Activated CD4-positive, alpha-beta T cell treated with anti-CD3 and anti-CD28 coated beads, Interleukin-2, amount 50 U/mL, for 48 hours (primary cell): ENCODE results near the gene BTBD3.

Source experiments
- DNase-seq, 2 experiments: peaks; one replicate each; pipeline ENCODE4 v3.0.0-alpha.2; 2020

BTBD3 gene

DNA sequence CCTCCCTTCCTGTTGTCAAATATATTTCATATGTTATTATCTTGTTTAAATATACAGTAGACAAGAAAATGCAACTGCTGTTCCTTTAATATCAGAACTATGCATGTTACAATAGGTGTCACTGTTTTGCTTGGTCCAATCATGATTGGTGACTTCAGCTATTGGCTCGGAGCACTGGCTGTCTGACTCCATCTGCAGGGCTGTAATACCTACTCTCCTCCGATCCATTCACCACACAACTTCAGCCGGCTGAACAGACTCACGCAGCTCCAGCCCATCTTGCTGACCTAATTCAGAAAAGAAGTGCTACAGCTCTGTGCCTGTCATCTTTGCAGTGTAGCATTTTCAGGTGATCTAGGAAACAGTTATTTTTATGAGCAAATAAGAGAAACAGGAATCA is at the start of gene BTBD3:
Gene BTBD3, plus strand, starts transcription at position 231 of the 400 bp plus-strand sequence. CDS start 383 bp downstream, outside the sequence.
- DNase-seq, result no peak

DNA sequence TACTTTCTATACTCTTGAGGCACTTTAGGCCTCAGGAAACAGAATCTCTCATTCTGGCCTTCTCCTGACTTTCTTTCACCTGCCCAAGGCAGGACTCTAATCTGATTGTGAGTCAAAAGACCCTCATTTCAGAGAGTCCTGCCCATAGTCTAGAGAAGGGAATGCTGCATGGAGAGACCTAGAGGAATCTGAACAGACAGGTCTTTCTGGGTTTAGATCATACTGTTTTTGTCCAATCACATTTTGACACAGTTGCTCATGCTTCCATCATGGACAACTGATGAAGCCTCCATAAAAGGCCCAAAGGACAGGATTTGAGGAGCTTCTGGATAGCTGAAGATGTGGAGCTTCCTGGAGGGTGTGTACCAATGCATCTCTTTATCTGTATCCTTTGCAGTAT is 48.1 kb upstream of the BTBD3 start:
- no peak for DNase-seq

DNA sequence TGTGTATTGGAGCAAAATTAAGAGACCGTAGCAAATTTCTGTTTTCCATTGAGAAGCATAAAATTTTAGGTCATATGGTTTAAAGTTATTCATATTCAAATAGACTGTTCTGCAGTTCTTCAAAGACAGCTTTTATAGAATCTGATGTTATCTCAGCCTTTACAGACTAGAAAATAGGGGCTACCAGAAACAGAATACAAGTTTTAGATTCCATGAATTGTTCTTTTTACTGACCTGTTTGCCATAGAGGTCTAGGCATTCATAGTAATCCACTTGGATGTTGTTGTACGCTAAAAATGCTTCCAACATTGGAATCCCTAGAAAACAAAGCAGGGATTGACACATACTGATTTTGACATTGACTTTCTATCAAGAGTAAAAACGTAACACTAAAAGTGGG is 47.3 kb upstream of the BTBD3 start:
- DNase-seq, result no peak

DNA sequence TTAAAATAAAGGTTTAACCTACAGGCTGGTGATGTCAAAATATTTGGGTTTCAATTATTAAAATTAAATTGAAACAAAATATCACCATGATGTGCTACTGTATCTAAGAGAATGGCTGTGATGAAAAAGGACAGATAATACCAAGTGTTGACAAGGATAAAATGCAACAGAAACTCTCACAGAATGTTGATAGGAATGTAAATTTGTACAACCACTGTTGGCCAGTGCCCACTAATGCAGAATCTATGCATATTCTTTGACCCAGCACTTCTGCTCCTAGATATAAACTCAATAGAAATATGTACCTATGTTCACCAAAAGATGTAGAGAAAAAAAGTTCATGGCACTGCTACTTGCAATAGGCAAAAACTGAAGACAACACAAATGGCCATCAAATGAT is 41.1 kb upstream of the BTBD3 start:
- no peak for DNase-seq

DNA sequence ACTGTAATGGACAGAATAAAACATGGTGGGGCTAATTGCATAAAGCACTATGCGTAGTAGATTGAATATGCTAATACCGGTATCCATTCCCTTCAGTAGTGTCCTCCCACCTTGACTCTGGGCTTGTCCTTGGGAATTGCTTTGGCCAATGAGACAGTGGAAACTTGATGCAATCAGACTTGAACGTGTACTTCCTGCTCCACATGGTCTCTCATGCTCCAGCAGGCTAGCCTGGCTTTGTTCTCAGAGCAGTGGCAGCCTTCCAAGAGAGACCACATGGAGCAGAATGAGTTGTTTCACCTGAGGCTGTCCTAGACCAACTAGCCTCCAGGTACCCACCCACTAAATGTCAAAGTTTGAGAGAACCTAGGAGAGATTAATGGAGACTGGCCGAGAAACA is 37.0 kb upstream of the BTBD3 start:
- DNase-seq, result no peak

DNA sequence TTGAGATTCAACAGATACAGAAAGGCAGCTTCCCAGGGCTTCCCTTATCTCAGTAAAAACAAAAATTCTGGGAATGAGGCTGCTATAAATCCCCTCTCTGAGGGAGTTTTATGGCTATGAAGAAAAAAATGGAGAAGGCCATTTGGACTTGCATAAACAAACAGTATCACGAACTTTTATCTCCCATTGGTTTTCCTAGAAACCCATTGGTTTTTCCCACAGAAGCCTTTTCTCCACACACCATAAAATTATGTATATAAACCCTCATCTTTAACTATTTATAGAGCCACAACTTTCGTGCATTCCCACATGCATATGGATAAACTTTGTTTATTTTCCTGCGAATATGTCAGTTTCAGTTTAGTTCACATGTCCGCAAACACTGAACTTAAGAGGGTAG is 36.2 kb upstream of the BTBD3 start:
- no peak for DNase-seq

DNA sequence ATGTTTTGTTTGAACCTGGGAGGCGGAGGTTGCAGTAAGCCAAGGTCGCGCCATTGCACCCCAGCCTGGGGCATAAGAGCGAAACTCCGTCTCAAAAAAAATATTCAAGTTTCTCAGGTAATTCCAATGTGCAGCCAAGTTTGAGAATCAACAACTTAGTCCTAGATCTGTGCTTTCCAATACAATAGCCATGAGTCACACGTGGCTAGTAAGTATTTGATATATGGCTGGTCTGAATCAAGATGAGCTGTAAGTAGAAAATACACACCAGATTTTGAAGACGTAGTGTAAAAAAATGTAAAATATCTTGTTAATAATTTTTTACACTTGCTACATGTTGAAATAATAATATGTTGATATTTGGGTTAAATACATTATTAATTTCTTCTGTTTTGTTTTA is 35.0 kb upstream of the BTBD3 start:
- DNase-seq, result no peak

DNA sequence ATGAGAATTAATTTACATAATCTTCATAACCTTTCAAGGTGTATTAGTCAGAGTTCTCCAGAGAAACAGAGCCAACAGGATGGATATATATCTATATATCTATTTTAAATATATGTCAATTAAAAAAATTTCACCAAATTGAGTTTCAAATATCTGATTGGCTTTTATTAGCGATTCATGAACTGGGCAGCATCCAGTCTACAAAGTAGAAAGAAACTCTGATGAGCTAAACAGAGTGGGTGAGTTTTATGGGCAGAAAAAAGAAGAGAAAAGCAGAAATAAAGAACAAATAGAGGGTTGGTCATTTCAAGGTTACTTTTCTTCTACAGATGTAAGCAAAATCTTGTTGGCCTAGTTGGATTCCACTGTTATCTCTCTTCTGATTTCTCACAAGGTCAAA is 29.0 kb upstream of the BTBD3 start:
- no peak for DNase-seq

DNA sequence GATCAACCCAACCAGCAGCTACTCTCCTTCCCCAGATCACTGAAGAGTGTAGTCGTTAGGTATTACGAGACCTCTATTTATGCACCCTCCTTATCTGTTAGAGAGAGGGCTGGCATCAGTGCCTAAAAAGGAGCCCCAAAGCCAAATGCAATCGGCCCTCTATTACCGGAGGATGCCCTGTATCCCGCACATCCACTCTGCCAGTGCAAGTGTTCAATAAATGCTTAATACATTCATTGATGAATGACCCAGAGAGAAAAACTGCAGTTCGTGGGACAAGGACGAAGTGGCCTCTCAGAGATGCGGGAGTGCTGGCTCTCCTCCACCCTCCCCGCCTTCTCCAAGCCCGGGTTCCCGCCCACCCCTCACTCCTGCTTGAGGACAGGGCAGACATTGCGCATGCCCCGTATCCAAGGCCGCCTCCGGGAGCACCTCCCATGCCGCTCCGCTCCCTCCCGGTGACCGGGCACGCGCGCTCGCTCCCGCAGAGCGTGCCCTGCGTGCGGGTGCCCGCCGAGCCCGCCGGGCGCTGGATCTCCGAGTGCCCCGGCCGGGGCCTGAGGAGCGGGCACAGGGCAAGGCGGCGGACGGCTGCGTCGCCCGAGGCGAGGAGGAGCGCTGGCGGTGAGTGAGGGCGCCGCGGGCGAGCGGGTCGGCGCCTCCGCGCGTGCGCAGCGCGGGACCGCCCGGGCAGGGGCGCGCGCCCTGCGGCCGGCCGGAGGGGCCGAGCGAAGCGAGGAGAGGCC is 27.2 kb upstream of the BTBD3 start:
- DNase-seq, result peak; percentile 52 to 64

DNA sequence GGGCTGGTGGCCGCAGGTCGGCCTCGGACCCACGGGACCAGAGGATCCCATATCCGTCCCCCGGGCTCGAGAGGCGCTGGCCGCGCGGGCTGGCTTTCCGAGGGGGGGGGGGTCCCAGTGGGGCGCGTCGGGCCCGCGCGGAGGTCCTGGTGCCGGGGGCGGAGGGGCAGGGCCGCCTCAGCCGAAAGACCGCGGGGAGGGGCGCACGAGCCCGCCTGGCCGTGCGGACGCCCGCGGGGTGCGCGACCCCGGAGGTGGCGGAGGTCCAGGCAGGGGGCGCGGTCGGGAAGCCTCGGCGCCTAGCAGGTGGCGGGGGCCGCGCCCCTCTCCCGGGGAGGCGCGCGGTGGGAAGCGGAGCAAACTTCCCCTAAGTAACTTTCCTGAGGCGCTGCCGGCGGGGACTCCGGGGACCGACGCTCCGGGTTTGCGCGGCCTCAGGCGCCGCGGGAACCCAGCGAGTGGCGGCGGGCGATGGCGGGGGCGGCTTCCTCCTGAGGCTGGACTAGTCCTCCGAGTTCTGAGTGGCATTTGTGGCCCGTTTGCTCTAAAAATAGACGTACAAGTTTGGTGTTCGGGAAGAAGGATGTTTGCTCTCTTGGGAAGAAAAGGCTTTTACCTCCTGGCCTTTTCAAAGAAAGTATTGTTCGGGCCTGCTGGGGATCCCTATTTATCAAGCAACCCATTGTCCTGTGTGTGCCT is 26.5 kb upstream of the BTBD3 start:
- peak; percentile 15 to 19 for DNase-seq

DNA sequence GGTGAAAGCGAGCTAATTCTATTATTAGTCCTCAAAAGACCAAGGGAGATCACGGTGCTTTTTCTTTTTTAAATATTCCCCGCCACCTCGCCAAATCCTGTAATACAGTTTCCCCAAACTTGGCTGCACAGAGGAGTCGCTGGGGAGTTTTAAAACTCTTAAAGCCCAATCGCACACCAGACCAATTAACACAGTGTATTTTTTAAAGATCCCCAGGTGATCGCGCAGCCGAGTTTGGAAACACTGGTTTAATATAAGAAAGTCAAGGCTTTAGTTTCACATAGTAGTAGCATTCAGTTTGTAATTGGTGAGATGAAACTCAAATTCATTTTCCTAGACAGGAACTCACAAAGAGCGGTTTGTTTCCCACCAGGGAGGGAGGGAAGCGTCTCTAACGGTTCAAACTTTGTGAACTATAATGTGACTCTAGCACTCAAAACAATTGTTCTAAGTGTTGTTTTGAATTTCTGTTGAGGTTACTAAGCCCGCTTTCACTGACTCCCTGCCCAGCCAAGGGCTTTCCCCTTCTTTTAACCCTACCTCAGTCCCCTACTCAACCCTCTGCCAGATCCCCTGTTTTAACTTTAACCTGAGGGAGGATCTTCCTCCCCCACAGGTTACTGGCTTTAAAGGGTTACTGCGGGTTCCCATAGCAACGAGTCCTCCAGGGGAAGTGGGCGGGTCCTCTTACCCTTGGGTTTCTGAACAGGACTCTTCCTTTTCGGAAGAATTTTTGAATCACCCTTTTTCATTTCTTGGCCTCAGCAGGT is 25.7 kb upstream of the BTBD3 start:
- DNase-seq, result peak; percentile 20 to 47

DNA sequence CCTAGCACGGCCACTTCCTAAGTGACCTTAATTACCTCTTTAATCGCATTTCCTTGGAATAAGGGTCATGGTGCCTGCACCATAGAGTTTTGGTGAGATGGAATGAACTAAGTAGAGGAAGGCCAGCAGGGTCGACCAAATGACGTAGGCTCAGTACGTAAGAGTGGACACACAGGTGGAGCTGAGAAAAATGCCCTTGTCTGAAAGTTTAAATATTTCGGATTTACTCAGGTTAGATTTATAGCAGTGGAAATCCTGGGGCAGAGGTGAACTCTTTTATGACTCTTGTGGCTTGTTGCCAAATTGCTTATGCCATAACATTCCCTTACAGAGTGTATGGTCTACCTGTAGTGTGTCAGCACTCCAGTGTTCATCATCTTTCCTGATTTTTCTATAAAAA is 23.6 kb upstream of the BTBD3 start:
- no peak for DNase-seq

DNA sequence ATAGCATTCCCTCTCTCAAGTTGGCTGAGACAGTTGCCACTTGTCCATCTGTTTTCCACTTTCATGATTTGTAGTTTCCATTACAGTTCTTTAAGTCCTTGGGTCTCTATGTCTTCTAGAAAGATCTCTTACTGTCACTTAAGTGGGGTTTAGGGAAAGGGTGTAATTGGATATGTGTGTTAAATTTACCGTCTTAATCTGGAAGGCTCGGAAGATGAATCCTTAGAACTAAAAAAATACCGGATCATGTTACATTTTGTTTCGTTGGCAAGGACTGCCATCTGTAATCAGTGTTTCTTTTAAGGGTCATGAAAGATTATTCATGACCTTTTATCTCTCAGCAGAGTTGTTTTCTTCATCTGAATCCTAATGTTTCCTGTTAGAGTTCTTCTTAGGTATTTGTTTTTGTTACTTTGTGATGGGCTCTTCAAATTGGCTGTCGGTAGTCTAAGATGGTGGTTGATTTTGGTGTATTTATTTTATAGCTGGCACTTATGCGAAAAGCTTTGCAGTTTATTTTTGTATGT is 21.8 kb upstream of the BTBD3 start:
- DNase-seq, result no peak

DNA sequence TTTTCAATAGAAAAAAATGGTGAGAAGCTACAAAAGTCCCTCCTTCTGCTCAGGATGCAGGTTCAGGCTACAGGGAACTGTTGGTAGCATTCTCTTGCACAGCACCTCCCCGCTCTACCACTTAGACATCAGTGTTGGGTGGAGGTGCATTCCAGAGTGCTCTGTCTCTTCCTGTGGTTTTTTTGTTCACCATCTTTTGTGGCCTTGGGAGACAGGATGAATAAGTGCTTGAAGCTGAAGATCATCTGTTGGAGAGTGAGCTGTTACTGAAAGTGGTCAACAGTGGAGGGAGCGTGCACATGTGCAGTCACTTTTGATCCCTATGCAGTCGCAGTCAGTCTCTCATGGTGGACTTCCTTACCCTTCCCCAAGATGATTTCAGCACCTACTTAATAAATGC is 16.6 kb upstream of the BTBD3 start:
- DNase-seq, result no peak

DNA sequence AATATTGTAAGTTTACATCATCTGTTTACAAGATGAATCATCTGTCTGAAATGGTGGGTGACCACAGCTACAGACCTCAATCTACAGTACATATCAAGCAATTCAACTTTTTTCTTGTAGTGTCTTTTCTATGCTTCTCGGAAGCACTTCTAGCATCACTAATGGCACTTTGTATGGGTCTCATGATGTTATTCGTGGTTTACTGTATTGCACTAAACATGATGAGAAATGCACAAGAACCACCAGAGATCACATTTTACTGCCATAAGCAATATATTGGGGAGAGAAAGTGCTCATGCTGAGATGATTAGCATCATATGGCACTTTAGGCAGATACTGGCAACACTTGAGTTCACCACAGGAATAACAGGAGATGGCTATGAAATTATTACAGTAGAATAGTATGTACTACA is 15.4 kb upstream of the BTBD3 start:
- no peak for DNase-seq

DNA sequence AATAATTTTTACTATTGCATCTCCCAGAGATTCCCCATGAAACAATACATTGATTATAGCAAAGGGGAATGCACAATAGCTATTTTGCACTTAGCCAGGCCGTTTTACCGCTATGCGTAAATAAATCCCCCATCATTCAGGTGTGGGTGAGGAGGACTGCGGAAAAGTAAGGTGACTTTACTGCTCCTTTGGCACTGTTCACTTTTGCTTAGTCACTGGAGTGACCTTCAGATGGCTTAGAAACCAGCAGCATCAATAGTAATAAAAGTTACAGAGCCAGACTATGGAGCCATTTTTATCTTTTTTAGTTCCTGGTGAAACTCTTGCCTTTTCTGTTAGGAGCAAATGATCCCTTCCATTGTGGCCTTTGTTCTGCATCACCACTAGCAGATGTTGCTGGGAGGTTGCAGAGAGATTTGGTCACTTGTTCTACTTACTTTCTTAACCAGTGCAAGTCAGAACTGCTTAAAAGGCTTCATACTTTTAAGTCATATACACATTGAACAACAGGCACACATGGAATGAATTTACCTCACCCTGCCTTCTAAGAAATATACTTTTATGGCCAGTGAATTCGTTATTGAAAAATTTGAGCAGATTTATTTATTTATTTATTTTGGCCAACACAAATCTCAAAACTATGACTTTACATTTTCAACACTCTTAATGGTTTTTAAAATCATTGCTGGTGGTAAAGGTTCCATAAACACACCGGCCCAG is 12.1 kb upstream of the BTBD3 start:
- DNase-seq, result no peak

DNA sequence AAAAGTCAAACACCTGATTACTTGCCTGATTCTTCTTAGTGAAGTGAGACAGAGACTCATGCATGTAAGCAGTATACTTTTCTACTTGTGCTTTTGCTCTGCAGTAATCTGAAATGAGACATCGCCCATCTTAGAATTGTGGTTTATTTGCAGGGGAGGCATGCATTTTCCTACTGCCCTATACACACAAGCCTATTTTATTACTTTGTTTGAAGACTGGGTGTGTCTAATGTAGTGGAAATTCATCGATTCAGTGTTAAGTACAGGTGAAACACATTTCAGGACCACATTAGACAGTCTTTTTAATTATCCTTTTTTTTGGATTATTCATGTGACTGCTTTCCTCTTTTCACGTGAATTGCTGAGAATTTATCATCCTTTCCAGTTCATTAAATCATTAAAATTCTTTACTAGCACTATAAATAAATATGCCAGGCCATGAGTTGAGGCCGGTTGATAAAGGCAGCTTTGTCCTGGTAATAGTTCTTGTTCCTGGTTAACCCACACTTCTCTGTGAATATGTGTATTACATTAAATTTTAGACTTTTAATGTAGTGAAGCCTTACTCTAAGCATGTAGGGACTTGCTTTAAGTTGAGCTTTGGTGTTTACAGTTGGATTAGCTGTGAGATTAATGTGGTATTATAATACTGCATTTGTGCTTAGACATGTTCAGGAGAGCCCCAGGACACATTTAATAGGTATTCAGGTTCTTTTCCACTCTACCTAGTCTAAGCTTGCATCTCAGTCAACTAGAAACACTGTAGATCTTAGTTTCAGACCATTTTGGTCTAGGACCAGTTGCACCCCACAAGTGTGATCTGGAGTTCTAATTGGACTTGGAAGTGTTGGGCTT is 10.8 kb upstream of the BTBD3 start:
- DNase-seq, result no peak

DNA sequence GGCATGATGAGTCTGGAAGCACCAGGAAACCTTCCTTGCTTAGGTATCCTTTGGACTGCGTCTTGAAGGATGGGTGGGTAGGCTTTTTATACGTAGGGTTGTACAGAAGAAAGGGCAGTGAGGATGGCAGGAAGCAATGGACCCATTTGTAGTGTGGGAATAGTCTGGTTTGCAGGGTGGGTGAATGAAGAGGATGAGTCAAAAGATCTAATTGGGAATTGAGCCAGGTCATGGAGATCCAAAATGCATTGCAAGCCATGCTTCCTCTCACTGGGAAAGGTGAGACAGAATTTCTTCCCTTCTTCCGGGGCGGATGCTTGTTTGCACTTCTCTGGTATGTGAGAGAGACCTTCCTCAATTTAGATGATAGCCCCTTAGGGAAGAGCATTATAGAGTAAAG is 10.1 kb upstream of the BTBD3 start:
- no peak for DNase-seq

DNA sequence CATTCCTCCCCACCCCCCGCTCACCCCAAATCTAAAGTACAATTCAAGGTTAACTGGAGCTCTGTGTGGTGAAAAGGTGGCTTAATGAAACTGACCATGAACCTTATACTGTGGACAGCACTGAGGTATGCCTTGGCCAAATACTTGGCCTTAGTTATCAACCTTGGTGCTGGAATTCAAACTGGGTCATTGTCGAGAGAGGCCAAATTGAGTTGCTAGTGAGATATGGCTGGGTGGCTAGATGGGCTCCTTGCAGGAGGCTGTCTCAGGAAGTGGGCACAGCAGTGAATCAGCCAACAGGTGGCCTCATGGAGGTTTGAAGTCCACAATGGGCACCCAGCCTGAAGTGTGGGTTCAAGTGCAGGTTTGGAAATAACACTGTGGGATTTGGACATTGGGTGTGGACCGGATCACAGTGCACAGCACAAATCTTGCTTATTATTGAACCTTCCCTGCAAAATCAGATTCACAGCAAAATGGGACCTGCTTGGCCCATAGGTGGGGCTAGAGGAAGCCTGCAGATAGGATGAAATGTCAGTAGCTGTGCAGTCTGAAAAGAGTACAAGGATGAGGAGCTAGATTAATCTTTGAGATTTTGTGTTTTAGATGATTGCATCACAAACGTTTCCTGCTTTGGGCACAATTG is 5.6 kb upstream of the BTBD3 start:
- DNase-seq, result no peak

DNA sequence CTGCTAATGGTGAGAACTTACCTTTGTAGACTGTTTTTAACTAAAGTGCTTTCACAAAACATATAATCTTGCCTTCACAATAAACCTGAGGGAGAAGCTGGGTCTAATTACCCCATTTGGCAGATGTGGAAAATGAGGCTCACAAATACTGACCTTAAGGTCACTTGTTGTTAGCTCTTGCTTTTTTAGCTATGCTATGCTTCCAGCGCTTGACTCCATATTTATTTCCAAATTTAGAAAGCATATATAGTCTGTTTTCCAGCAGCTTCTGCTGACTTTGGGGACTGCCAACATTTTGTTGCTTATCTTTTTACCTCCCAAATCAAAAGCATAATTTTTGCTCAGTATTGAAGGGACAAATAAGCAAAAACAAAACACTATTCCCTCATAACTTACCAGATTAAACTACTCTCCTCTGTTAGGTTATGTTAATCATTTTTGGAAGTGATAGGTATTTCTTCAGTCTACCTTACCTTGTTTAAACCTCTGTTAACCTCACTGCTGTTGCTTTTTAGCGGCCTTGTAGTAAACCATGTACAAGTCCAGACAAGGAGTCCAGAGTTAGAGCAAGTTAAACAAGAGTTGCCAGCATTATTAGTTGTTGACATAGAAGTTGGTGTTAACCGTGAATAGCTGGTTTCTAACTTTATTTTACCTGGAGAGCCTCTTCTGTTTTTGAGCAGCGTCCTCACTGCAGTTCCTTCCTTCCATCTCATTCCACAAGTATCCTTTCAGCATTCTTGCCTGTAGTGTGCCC is 4.9 kb upstream of the BTBD3 start:
- DNase-seq, result no peak

DNA sequence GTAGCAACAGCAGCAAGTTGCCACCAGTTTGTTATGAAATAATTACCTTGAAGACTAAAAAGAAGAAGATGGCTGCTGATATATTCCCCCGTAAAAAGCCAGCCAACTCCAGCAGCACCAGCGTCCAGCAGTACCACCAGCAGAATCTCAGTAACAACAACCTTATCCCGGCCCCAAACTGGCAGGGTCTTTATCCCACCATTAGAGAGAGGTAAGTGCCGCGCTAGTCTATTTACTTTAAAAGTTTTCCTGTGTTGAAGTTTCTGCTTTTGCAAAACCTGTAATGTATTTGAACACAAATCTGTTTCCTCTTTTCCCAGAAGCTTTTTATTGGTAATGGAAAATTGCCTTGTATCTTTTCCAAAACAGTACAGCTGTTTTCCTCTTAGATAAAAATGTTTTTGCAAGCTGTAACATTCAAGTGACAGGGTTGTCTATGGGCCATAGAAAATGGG is 725 bp downstream of the BTBD3 start:
- DNase-seq, result no peak
